GM18951 (cell line): Measurements from ENCODE around the gene SRP68.
"Not testable (repeated sequence)": the region's sequence is repeated elsewhere in the genome, so short reads cannot be mapped to it uniquely, and the experiment has no call there.

Experiments used
- POLR2A ChIP-seq: IDR thresholded peaks from 4 replicates; pipeline ENCODE4 v1.6.1; 2011; ENCODE audit warnings: mild to moderate bottlenecking; ENCODE audit not compliant: insufficient read length, insufficient read depth; ENCODE audit errors: extremely low read depth
- in situ Hi-C: fragments of 300-500 bp; cut with MboI; formaldehyde crosslinking; loops from one replicate; pipeline ENCODE4 v1.12.0; 2022; ENCODE audit warnings: low sequenced_read_pairs, mixed read lengths, inconsistent platforms; ENCODE audit not compliant: unreplicated experiment

SRP68 gene

GRCh38 chr17:76051561-76051960 is 20.8 kb downstream of the SRP68 start:
- TF ChIP-seq POLR2A = no peak
- in situ Hi-C loops = no loop called here

- in situ Hi-C loops = no loop called here
Measured at GRCh38 chr17:76050538-76051467, 21.5 kb downstream of the SRP68 start.

GRCh38 chr17:76049836-76050537 is 22.3 kb downstream of the SRP68 start:
- in situ Hi-C loops = no loop called here
- no peak for TF ChIP-seq POLR2A

More at GRCh38 chr17:76050538-76051467, 21.5 kb downstream of the SRP68 start:
- no peak for TF ChIP-seq POLR2A

- in situ Hi-C loops = no loop called here
Measured at GRCh38 chr17:76049239-76049638, 23.1 kb downstream of the SRP68 start.

GRCh38 chr17:76048711-76049110 is 23.6 kb downstream of the SRP68 start:
- in situ Hi-C loops = no loop called here
- no peak for TF ChIP-seq POLR2A

More at GRCh38 chr17:76049239-76049638, 23.1 kb downstream of the SRP68 start:
- no peak for TF ChIP-seq POLR2A

- in situ Hi-C loops = no loop called here
- TF ChIP-seq POLR2A = no peak
Measured at GRCh38 chr17:76048025-76048605, 24.2 kb downstream of the SRP68 start.

- no peak for TF ChIP-seq POLR2A
- in situ Hi-C loops = no loop called here
Measured at GRCh38 chr17:76046064-76046463, 26.3 kb downstream of the SRP68 start.

GRCh38 chr17:76044475-76045007 is 27.8 kb downstream of the SRP68 start:
- in situ Hi-C loops = not testable (repeated sequence)

- in situ Hi-C loops = not testable (repeated sequence)
Measured at GRCh38 chr17:76042868-76043267, 29.4 kb downstream of the SRP68 start.

- no peak for TF ChIP-seq POLR2A
- in situ Hi-C loops = no loop called here
Measured at GRCh38 chr17:76040376-76040775, 31.9 kb downstream of the SRP68 start.

- TF ChIP-seq POLR2A = no peak
- in situ Hi-C loops = no loop called here
Measured at GRCh38 chr17:76039121-76039520, 33.2 kb downstream of the SRP68 start.

GRCh38 chr17:76038050-76038449 is 34.3 kb downstream of the SRP68 start:
- in situ Hi-C loops = no loop called here
- TF ChIP-seq POLR2A = no peak

GRCh38 chr17:76036497-76037261 is 35.6 kb downstream of the SRP68 start:
- no peak for TF ChIP-seq POLR2A
- in situ Hi-C loops = no loop called here
